IMR-90 (cell line): Measurements from ENCODE around the gene PRDM15. TPM values are rescaled to one million over a fixed set of nuclear protein-coding genes. Genes with fewer than 3 reads are reported as not detected.

Experiments
- ATAC-seq: fragments of 200-7000 bp; cut with Tn5 transposase; 2 replicates; pipeline ENCODE4 v1.9.1; 2020; ENCODE audit warnings: low read depth, mild to moderate bottlenecking, moderate library complexity
- BruUV-seq: library from RNA; stranded (reverse); fragments of 400-500 nt; replicated peaks from 2 replicates; lab custom pipeline; 2021; lab: Mats Ljungman, UMichigan
- CTCF ChIA-PET: fragments of 300-600 bp; formaldehyde crosslinking; extraction: SDS; loops from one replicate; lab custom pipeline; 2021; ENCODE audit warnings: antibody characterized with exemption; lab: Yijun Ruan, JAX
- POLR2A ChIA-PET: fragments of 300-600 bp; sonication (Branson Sonifier 250); formaldehyde crosslinking; loops from one replicate; lab custom pipeline; 2022; ENCODE audit warnings: antibody characterized with exemption; ENCODE audit not compliant: unreplicated experiment; lab: Charles Lee
- DNase-seq: peaks from one replicate; pipeline ENCODE4 v3.0.0; 2013
- H2AFZ ChIP-seq: replicated peaks from 2 replicates; pipeline ENCODE3; 2013; ENCODE audit warnings: low read length, mild to moderate bottlenecking; ENCODE audit not compliant: poor library complexity
- H2AK5ac ChIP-seq: 2 replicates; pipeline ENCODE4 v1.6.1; 2013; ENCODE audit warnings: low read depth, low read length, inconsistent platforms
- H2AK9ac ChIP-seq: replicated peaks from 2 replicates; pipeline ENCODE3; 2013; ENCODE audit warnings: mild to moderate bottlenecking, low read depth, low read length, moderate library complexity; ENCODE audit not compliant: poor library complexity
- H2BK120ac ChIP-seq: 2 replicates; pipeline ENCODE4 v1.6.1; 2013; ENCODE audit warnings: low read depth, low read length, inconsistent platforms
- H2BK15ac ChIP-seq: 3 replicates; pipeline ENCODE4 v1.6.1; 2013; ENCODE audit warnings: low read depth, low read length, inconsistent platforms
- H2BK20ac ChIP-seq: 2 replicates; pipeline ENCODE4 v1.6.1; 2013; ENCODE audit warnings: low read depth, mild to moderate bottlenecking, inconsistent platforms, low read length, moderate library complexity
- H2BK5ac ChIP-seq: 2 replicates; pipeline ENCODE4 v1.6.1; 2013; ENCODE audit warnings: mild to moderate bottlenecking, low read depth, low read length, inconsistent platforms; ENCODE audit not compliant: poor library complexity, severe bottlenecking
- H3K14ac ChIP-seq: replicated peaks from 2 replicates; pipeline ENCODE4 v1.6.1; 2013; ENCODE audit warnings: low read depth, low read length, inconsistent platforms
- H3K18ac ChIP-seq: 2 replicates; pipeline ENCODE4 v1.6.1; 2013; ENCODE audit warnings: low read depth, low read length, control low read depth
- H3K23ac ChIP-seq: 2 replicates; pipeline ENCODE4 v1.6.1; 2013; ENCODE audit warnings: low read depth, low read length, inconsistent platforms
- H3K27ac ChIP-seq: 2 replicates; pipeline ENCODE4 v1.5.1; 2013; ENCODE audit warnings: mild to moderate bottlenecking, control low read depth, low read length; ENCODE audit not compliant: insufficient read depth
- H3K27me3 ChIP-seq: 2 replicates; pipeline ENCODE4 v1.6.1; 2013; ENCODE audit warnings: low read length; ENCODE audit not compliant: control insufficient read depth, insufficient read depth
- H3K36me3 ChIP-seq: 2 replicates; pipeline ENCODE4 v1.6.1; 2013; ENCODE audit warnings: low read length, mixed read lengths; ENCODE audit not compliant: control insufficient read depth, insufficient read depth
- H3K4ac ChIP-seq: 2 replicates; pipeline ENCODE4 v1.6.1; 2013; ENCODE audit warnings: low read depth, low read length, inconsistent platforms
- H3K4me1 ChIP-seq: 2 replicates; pipeline ENCODE4 v1.6.1; 2013; ENCODE audit warnings: low read length, mixed read lengths; ENCODE audit not compliant: control insufficient read depth, insufficient read depth
- H3K4me2 ChIP-seq: 2 replicates; pipeline ENCODE4 v1.6.1; 2013; ENCODE audit warnings: low read depth, mild to moderate bottlenecking, control low read depth, low read length, moderate library complexity
- H3K4me3 ChIP-seq: 2 replicates; pipeline ENCODE4 v1.5.1; 2013; ENCODE audit warnings: low read depth, mild to moderate bottlenecking, control low read depth, low read length, moderate library complexity; ENCODE audit not compliant: insufficient read depth
- H3K56ac ChIP-seq: 2 replicates; pipeline ENCODE4 v1.6.1; 2013; ENCODE audit warnings: low read length, inconsistent platforms; ENCODE audit not compliant: insufficient read depth; ENCODE audit errors: extremely low read depth
- H3K79me1 ChIP-seq, 2 experiments: 2 replicates each; pipeline ENCODE4 v1.6.1; 2013; ENCODE audit warnings: low read length in 2 of 2, inconsistent platforms in 1 of 2, low read depth in 1 of 2
- H3K9ac ChIP-seq: 2 replicates; pipeline ENCODE4 v1.6.1; 2013; ENCODE audit warnings: low read depth, low read length, control low read depth
- H3K9me1 ChIP-seq: 2 replicates; pipeline ENCODE4 v1.6.1; 2013; ENCODE audit warnings: low read length, inconsistent platforms; ENCODE audit not compliant: insufficient read depth
- H3K9me3 ChIP-seq: 2 replicates; pipeline ENCODE4 v1.6.1; 2013; ENCODE audit warnings: low read length; ENCODE audit not compliant: control insufficient read depth, insufficient read depth
- H4K20me1 ChIP-seq: 2 replicates; pipeline ENCODE4 v1.6.1; 2013; ENCODE audit warnings: low read length, inconsistent platforms; ENCODE audit not compliant: insufficient read depth
- H4K5ac ChIP-seq: 2 replicates; pipeline ENCODE4 v1.6.1; 2013; ENCODE audit warnings: mild to moderate bottlenecking, low read depth, low read length, control low read depth
- H4K8ac ChIP-seq, 2 experiments: 2 replicates each; pipeline ENCODE4 v1.6.1; 2013; ENCODE audit warnings: low read depth in 2 of 2, low read length in 2 of 2, control low read depth in 1 of 2, inconsistent platforms in 1 of 2
- H4K91ac ChIP-seq: 2 replicates; pipeline ENCODE4 v1.6.1; 2013; ENCODE audit warnings: low read depth, low read length, inconsistent platforms; ENCODE audit not compliant: insufficient read depth
- BHLHE40 ChIP-seq: fragments of 150-350 bp; IDR thresholded peaks from 2 replicates; pipeline ENCODE4 v1.6.1; 2016; ENCODE audit warnings: mild to moderate bottlenecking, low read depth, low read length
- CEBPB ChIP-seq: IDR thresholded peaks from 2 replicates; pipeline ENCODE4 v1.6.1; 2012; ENCODE audit warnings: low read depth, low read length, improper control_type of control experiment
- CHD1 ChIP-seq: IDR thresholded peaks from 2 replicates; pipeline ENCODE4 v1.6.1; 2012; ENCODE audit warnings: low read depth, low read length, improper control_type of control experiment
- ELK1 ChIP-seq: fragments of 150-350 bp; IDR thresholded peaks from 2 replicates; pipeline ENCODE4 v1.6.1; 2016; ENCODE audit warnings: low read depth, mild to moderate bottlenecking, low read length, moderate library complexity, borderline replicate concordance
- FOS ChIP-seq: fragments of 150-350 bp; IDR thresholded peaks from 2 replicates; pipeline ENCODE4 v1.6.1; 2016; ENCODE audit warnings: low read depth, low read length
- MAFK ChIP-seq: IDR thresholded peaks from 2 replicates; pipeline ENCODE4 v1.6.1; 2012; ENCODE audit warnings: low read depth, low read length, improper control_type of control experiment
- MAZ ChIP-seq: IDR thresholded peaks from 2 replicates; pipeline ENCODE4 v1.6.1; 2012; ENCODE audit warnings: low read depth, mild to moderate bottlenecking, low read length, improper control_type of control experiment, moderate library complexity, borderline replicate concordance
- MXI1 ChIP-seq: IDR thresholded peaks from 2 replicates; pipeline ENCODE4 v1.6.1; 2012; ENCODE audit warnings: low read depth, mild to moderate bottlenecking, low read length, moderate library complexity, borderline replicate concordance
- NFE2L2 ChIP-seq: fragments of 150-350 bp; IDR thresholded peaks from 2 replicates; pipeline ENCODE4 v1.6.1; 2016; ENCODE audit warnings: low read depth, mild to moderate bottlenecking, low read length
- POLR2A ChIP-seq: IDR thresholded peaks from 2 replicates; pipeline ENCODE4 v1.6.1; 2012; ENCODE audit warnings: mild to moderate bottlenecking, low read depth, low read length
- RAD21 ChIP-seq: IDR thresholded peaks from 2 replicates; pipeline ENCODE4 v1.6.1; 2012; ENCODE audit warnings: low read length, improper control_type of control experiment
- RCOR1 ChIP-seq: IDR thresholded peaks from 2 replicates; pipeline ENCODE4 v1.6.1; 2012; ENCODE audit warnings: mild to moderate bottlenecking, low read length, improper control_type of control experiment; ENCODE audit not compliant: insufficient replicate concordance
- RFX5 ChIP-seq: IDR thresholded peaks from 2 replicates; pipeline ENCODE4 v1.8.0; 2012; ENCODE audit warnings: low read depth, mild to moderate bottlenecking, low read length, moderate library complexity
- SMC3 ChIP-seq: fragments of 150-350 bp; IDR thresholded peaks from 2 replicates; pipeline ENCODE4 v1.6.1; 2016; ENCODE audit warnings: low read depth, mild to moderate bottlenecking, antibody characterized with exemption, low read length, moderate library complexity
- WGBS, 2 experiments: methylation state at CpG; one replicate each; pipeline versions ENCODE4 v1.1.5 to v1.1.7; 2013; ENCODE audit warnings: missing lambda C conversion rate in 2 of 2; ENCODE audit not compliant: insufficient read length in 1 of 2; ENCODE audit errors: extremely low coverage in 2 of 2; 5-methylcytosine and 5-hydroxymethylcytosine counted together
- dilution Hi-C: fragments of 300-500 bp; cut with HindIII; formaldehyde crosslinking; loops from one replicate; pipeline ENCODE4 v1.14.3; 2018; ENCODE audit warnings: low sequenced_read_pairs; ENCODE audit not compliant: unreplicated experiment
- in situ Hi-C: fragments of 300-500 bp; cut with MboI; formaldehyde crosslinking; loops from 3 replicates; pipeline ENCODE4 v1.14.3; 2019; ENCODE audit warnings: low sequenced_read_pairs, inconsistent platforms, mixed read lengths
- intact Hi-C: fragments of 100-400 bp; cut with micrococcal nuclease; formaldehyde crosslinking; loops from 2 replicates; pipeline ENCODE4 v1.10.0; 2022
- polyA plus RNA-seq, 3 experiments: library from polyadenylated mRNA; depleted of rRNA; stranded (reverse); fragments of >200 nt; gene quantifications; 2 replicates each; pipeline ENCODE4 v1.2.3, GENCODE V29; 2012; ENCODE audit warnings: low replicate concordance in 1 of 3
- total RNA-seq: library from RNA; depleted of rRNA; stranded (reverse); fragments of >200 nt; gene quantifications from 2 replicates; pipeline ENCODE4 v1.2.3, GENCODE V29; 2012
- TF ChIP-seq, protein P1 (sequence below): fragments of 150-350 bp; IDR thresholded peaks from 2 replicates; pipeline ENCODE4 v1.6.1; 2017; ENCODE audit warnings: mild to moderate bottlenecking, antibody characterized with exemption, low read length, low read depth
- TF ChIP-seq, protein P2 (sequence below): conservative IDR thresholded peaks from 2 replicates; pipeline ENCODE4 v1.5.1; 2012; ENCODE audit warnings: mild to moderate bottlenecking, low read depth, low read length, improper control_type of control experiment

PRDM15 gene
- total and polyA plus RNA-seq, 2 of the 4 experiments (the other 2 are of a cell fraction): 7.3 to 8.8 TPM

- Histone ChIP-seq H2AK9ac (no peak overlapping the region), H2BK20ac (no peak overlapping the region), H3K23ac (no peak overlapping the region), H3K27me3 (no peaks in the 10 kb centered on the region), H4K20me1 (no peaks in the 10 kb centered on the region), H2BK5ac (no peak overlapping the region), H3K4me3 (no peak overlapping the region), H2AFZ (no peak overlapping the region), H4K8ac (no peak overlapping the region), H3K9me1 (peaks cover 4% of the 10 kb centered on the region; the same call in 1 of the 2 replicates), H3K18ac (no peak overlapping the region), H3K36me3 (peaks cover 42% of the 10 kb centered on the region), H2AK5ac (no peak overlapping the region), H3K9ac (no peak overlapping the region), H3K79me1 (no peaks in the 10 kb centered on the region), H3K4ac (no peak overlapping the region), H3K27ac (no peak overlapping the region), H3K14ac (no peak overlapping the region), H3K4me1 (no peaks in the 10 kb centered on the region), H2BK120ac (no peak overlapping the region), H2BK15ac (no peak overlapping the region), H4K5ac (no peak overlapping the region), H3K9me3 (no peaks in the 10 kb centered on the region), H3K4me2 (no peak overlapping the region), H3K56ac (no peak overlapping the region), H4K91ac (no peak overlapping the region)
- dilution Hi-C loops (no loop called here), intact Hi-C loops (no loop called here), in situ Hi-C loops (no loop called here)
- no TSS peak for BruUV-seq
- WGBS, 2 experiments: no CpG with 5 or more reads among the region's 8 CpGs
- ChIA-PET POLR2A (no interaction called here), CTCF (interaction anchor here (0.6 kb wide), 1 partner anchor 54 kb away, joined by 3 read pairs; no protein-coding TSS in a partner anchor)
- ATAC-seq (no peak), DNase-seq (no peak)
- no peak for TF ChIP-seq RFX5
- no peak for TF ChIP-seq NFE2L2
- TF ChIP-seq MAFK: no peak
- TF ChIP-seq BHLHE40: no peak
- TF ChIP-seq, protein P1, sequence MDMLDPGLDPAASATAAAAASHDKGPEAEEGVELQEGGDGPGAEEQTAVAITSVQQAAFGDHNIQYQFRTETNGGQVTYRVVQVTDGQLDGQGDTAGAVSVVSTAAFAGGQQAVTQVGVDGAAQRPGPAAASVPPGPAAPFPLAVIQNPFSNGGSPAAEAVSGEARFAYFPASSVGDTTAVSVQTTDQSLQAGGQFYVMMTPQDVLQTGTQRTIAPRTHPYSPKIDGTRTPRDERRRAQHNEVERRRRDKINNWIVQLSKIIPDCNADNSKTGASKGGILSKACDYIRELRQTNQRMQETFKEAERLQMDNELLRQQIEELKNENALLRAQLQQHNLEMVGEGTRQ: no peak
- no peak for TF ChIP-seq ELK1
- no peak for TF ChIP-seq CHD1
- TF ChIP-seq MAZ: no peak
- no peak for TF ChIP-seq MXI1
- TF ChIP-seq RCOR1: no peak
- no peak for TF ChIP-seq SMC3
- TF ChIP-seq CEBPB: no peak
- TF ChIP-seq FOS: no peak
- TF ChIP-seq RAD21: no peak
- TF ChIP-seq, protein P2, sequence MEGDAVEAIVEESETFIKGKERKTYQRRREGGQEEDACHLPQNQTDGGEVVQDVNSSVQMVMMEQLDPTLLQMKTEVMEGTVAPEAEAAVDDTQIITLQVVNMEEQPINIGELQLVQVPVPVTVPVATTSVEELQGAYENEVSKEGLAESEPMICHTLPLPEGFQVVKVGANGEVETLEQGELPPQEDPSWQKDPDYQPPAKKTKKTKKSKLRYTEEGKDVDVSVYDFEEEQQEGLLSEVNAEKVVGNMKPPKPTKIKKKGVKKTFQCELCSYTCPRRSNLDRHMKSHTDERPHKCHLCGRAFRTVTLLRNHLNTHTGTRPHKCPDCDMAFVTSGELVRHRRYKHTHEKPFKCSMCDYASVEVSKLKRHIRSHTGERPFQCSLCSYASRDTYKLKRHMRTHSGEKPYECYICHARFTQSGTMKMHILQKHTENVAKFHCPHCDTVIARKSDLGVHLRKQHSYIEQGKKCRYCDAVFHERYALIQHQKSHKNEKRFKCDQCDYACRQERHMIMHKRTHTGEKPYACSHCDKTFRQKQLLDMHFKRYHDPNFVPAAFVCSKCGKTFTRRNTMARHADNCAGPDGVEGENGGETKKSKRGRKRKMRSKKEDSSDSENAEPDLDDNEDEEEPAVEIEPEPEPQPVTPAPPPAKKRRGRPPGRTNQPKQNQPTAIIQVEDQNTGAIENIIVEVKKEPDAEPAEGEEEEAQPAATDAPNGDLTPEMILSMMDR: no peak
- TF ChIP-seq POLR2A: no peak
Measured at GRCh38 chr21:41902946-41903345, 23.8 kb upstream of the PRDM15 start.
